GM19193 (cell line): ENCODE measurements around the gene PLEKHA8.

ENCODE experiments used
- POLR2A ChIP-seq: IDR thresholded peaks from 4 replicates; pipeline ENCODE4 v1.6.1; 2011; ENCODE audit not compliant: insufficient read depth, insufficient read length; ENCODE audit errors: extremely low read depth

The PLEKHA8 gene

GRCh38 chr7:30005464-30005863, 22.7 kb upstream of the PLEKHA8 start:
- TF ChIP-seq POLR2A: no peak

DNA sequence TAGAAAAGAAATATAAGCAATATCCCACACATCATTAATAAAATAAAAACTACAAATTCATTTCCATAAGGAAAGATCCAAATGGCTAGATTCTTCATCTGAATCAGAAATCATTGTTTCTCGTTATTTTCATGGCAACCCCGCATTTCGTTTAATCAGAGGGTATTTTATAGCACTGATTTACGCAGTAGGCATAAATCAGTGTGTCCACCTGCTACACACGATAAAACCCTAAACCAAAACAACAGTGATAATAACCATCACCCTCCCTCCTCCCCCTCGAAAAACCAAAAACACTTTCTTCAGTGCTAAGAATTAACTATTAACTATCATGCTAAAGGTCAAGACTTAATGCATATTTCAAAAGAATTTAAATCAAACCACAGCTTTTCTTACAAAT, 18.2 kb upstream of the PLEKHA8 start:
- no peak for TF ChIP-seq POLR2A

- TF ChIP-seq POLR2A: no peak
Measured at GRCh38 chr7:30012757-30013156, 15.5 kb upstream of the PLEKHA8 start.

GRCh38 chr7:30018451-30018850, 9.8 kb upstream of the PLEKHA8 start:
- no peak for TF ChIP-seq POLR2A

- no peak for TF ChIP-seq POLR2A
Measured at GRCh38 chr7:30019387-30019786, 8.8 kb upstream of the PLEKHA8 start.

DNA sequence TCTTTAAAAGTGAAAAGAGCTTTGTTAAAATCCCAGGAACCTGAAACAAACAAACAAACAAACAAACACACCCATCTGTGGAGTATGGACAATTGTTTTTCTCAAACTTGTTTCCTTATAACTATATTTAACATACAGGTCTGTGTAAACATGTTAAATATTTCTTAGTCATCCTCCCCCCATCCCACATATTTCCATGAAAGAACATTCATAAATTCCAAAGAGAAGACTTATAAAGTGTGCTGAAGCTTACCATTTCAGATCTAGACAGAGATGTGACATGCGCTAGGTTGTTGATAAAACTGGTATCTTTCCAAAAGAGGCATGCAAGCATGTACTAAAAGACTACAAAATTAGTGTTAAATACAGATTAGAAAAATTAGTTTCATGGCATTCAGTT, 8.3 kb upstream of the PLEKHA8 start:
- no peak for TF ChIP-seq POLR2A

- no peak for TF ChIP-seq POLR2A
Measured at GRCh38 chr7:30020535-30020934, 7.7 kb upstream of the PLEKHA8 start.

DNA sequence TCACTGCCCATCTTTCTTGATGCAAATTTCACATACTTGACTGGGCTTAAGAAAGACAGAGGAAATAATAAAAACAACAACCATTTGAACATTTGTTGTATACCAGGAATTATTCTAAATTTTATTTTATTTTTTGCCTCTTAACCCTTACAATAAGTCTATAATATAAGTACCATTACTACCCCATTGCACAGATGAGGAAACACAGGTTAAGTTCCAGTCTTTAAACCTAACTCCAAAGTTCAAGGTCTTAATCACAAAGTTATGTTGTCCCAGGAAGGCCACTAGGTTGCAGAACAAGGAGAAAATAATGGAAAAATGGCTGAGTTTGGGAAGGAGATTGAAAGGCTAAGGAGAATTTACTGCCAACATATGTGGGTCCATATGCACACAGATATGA, 5.2 kb upstream of the PLEKHA8 start:
- no peak for TF ChIP-seq POLR2A

GRCh38 chr7:30023524-30023923, 4.7 kb upstream of the PLEKHA8 start:
- no peak for TF ChIP-seq POLR2A

GRCh38 chr7:30026229-30027064, 1.8 kb upstream of the PLEKHA8 start, which contains the start of gene FKBP14:
Gene FKBP14, minus strand, starts transcription at chr7:30026702. Its CDS starts 194 bp downstream, at chr7:30026508.
- peak; percentile 71 for TF ChIP-seq POLR2A

- TF ChIP-seq POLR2A: no peak
Measured at GRCh38 chr7:30027065-30027456, 1.2 kb upstream of the PLEKHA8 start.

DNA sequence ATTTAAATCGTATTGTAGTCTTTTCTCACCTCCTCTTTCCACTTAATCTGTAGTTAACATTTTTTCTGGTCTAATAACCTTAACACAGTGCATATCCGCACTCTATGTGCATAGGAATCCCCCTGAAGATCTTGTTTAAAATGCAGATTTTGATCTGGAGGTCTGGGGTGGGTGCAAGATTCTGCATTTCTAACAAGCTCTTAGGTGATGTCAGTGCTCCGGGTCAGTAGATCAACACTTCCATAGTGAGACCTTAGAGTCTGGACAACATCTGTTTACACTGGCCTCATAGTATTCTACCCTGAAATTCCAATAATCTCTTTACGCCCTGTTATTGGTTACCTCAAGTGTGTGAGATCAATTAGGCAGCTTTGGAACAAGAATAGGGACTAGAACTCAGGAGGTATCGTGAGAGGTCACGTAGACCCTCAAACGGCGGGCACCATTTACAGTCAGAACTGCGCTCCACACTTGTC, 434 bp upstream of the PLEKHA8 start:
- no peak for TF ChIP-seq POLR2A

DNA sequence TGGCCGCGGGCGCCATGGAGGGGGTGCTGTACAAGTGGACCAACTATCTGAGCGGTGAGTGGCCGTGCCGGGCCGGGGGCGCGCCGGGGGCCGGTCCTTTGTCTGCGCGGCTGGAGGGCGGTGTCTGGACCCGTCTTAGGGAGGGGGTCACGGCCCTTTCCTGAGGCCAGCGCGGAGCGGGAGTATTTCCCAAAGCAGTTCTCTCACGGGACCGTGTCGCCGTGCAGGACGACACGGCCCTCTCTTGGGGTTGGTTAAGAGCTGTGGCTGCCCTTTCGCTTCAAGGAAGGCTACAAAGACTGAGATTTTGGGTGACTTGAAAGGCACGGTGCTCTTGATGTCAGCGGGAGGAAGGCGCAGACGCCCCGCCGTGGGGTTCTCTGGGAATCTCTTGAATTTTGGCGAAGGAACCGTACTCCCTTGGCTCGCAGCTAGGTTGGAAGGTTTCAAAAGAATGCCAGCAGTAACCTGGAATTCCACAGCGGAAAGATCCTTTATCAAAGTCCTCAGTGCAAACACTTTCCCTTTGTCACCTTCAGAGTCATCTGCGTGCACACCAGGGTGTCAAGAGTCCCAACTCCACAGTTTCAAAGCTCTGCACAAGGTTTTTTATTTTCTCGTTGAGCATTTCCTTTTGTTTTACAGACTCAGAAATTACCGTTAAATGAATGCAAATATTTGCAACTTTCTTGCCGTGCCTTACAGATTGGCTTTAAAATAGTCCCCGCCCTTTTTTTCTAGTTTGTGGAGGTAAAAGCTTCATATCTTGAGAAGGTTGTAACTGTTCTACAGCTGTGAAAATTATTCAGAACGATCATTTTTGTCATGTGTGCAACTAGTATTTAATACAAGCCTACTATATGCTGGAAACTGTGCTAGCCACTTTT, 780 bp downstream of the PLEKHA8 start:
- TF ChIP-seq POLR2A: no peak

DNA sequence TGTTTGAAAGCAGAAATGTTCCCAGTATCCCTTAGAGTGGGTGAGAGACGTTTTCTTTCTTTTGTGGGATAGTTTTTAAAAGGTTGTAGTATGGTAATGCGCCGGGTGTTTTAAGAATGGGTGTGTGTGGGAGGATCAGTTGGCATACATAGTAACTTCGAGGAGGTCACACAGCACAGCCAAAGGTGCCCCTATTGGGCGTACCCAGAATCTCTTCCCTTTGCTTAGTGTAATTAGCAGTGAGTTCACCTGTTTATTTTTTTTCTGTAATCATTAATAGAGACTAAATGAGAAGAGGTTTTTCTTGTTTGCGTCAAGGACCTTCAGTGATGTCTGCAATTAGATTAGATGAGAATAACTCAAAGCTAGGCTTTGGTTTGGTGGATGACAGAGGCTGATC, 1.5 kb downstream of the PLEKHA8 start:
- TF ChIP-seq POLR2A: no peak

- TF ChIP-seq POLR2A: no peak
Measured at GRCh38 chr7:30032310-30033125, 4.3 kb downstream of the PLEKHA8 start.
